ENCODE measurements around the gene TDRD6.

- TF ChIP-seq CTCF (IDR thresholded peaks at IDR 0.05; ENCODE audit: low read depth, low read length) (no peak), EZH2phosphoT487 (IDR thresholded peaks at IDR 0.05; ENCODE audit: low read depth) (no peak)
These were observed 55.9 kb downstream of the TDRD6 start for GRCh38 chr6:46743425-46744158.
